Measurements from ENCODE around the gene PAM.

Gene PAM
- 27.0 to 157 (median 57.1) reads per million in 9 experiments for total RNA-seq

- H3K4me3 Mint-ChIP-seq: peak within 1 kb of the TSS; percentile 98 to 99
- ATAC-seq (replicated peaks) (peak; percentile 81), DNase-seq (peak; percentile 65 to 69 (median 68))
- H3K27me3 Mint-ChIP-seq: no peaks in the 10 kb centered on the region
- peaks cover 15% of the 10 kb centered on the region for H3K36me3 Mint-ChIP-seq (ENCODE audit: insufficient read depth)
- peaks cover 22 to 36% of the 10 kb centered on the region in 2 donors for H3K4me1 Mint-ChIP-seq (ENCODE audit: low read depth in 2 of 2)
- peak within 1 kb of the TSS; percentile 94 to 98 for H3K27ac Mint-ChIP-seq
- H3K9me3 Mint-ChIP-seq: no peaks in the 10 kb centered on the region
Observed at GRCh38 chr5:102754767-102755431, at the start of gene PAM. TSS of gene PAM (plus strand) at chr5:102755305. CDS start at chr5:102866196, 110,891 bp downstream.

GRCh38 chr5:102711525-102712385, 43.4 kb upstream of the PAM start:
- peaks cover 6 to 25% of the 10 kb centered on the region in 2 donors for H3K27me3 Mint-ChIP-seq

GRCh38 chr5:102713278-102713677, 41.8 kb upstream of the PAM start:
- Mint-ChIP-seq H3K27ac (no peak overlapping the region), H3K4me1 (ENCODE audit: low read depth in 2 of 2) (no peaks in the 10 kb centered on the region), H3K36me3 (ENCODE audit: insufficient read depth) (no peaks in the 10 kb centered on the region), H3K27me3 (peaks cover 13 to 37% of the 10 kb centered on the region in 2 donors), H3K9me3 (no peaks in the 10 kb centered on the region), H3K4me3 (no peak overlapping the region)
- no peak for DNase-seq
- ATAC-seq (replicated peaks): no peak

More at GRCh38 chr5:102711525-102712385, 43.4 kb upstream of the PAM start:
- no peaks in the 10 kb centered on the region for H3K4me1 Mint-ChIP-seq (ENCODE audit: low read depth in 2 of 2)
- H3K36me3 Mint-ChIP-seq (ENCODE audit: insufficient read depth): no peaks in the 10 kb centered on the region
- H3K4me3 Mint-ChIP-seq: no peak overlapping the region
- H3K9me3 Mint-ChIP-seq: no peaks in the 10 kb centered on the region
- DNase-seq (no peak), ATAC-seq (replicated peaks) (no peak)
- H3K27ac Mint-ChIP-seq: no peak overlapping the region

- Mint-ChIP-seq H3K27ac (no peak overlapping the region), H3K36me3 (ENCODE audit: insufficient read depth) (no peaks in the 10 kb centered on the region), H3K4me1 (ENCODE audit: low read depth in 2 of 2) (no peaks in the 10 kb centered on the region), H3K4me3 (no peak overlapping the region), H3K27me3 (peaks cover 13 to 40% of the 10 kb centered on the region in 2 donors), H3K9me3 (no peaks in the 10 kb centered on the region)
- ATAC-seq (replicated peaks): no peak
- no peak for DNase-seq
Observed at GRCh38 chr5:102713682-102714231, 41.3 kb upstream of the PAM start.

GRCh38 chr5:102715082-102715807, 39.9 kb upstream of the PAM start:
- Mint-ChIP-seq H3K9me3 (no peaks in the 10 kb centered on the region), H3K4me3 (no peak overlapping the region), H3K27ac (no peak overlapping the region), H3K27me3 (peaks cover 13 to 40% of the 10 kb centered on the region in 2 donors), H3K4me1 (ENCODE audit: low read depth in 2 of 2) (no peaks in the 10 kb centered on the region), H3K36me3 (ENCODE audit: insufficient read depth) (no peaks in the 10 kb centered on the region)
- DNase-seq: no peak
- no peak for ATAC-seq (replicated peaks)

- ATAC-seq (replicated peaks) (no peak), DNase-seq (no peak)
- H3K4me1 Mint-ChIP-seq (ENCODE audit: low read depth in 2 of 2): no peaks in the 10 kb centered on the region
- peaks cover 13 to 40% of the 10 kb centered on the region in 2 donors for H3K27me3 Mint-ChIP-seq
- H3K9me3 Mint-ChIP-seq: no peaks in the 10 kb centered on the region
- no peak overlapping the region for H3K27ac Mint-ChIP-seq
- H3K36me3 Mint-ChIP-seq (ENCODE audit: insufficient read depth): no peaks in the 10 kb centered on the region
- H3K4me3 Mint-ChIP-seq: no peak overlapping the region
Observed at GRCh38 chr5:102716017-102716416, 39.1 kb upstream of the PAM start.

GRCh38 chr5:102718819-102719218, 36.3 kb upstream of the PAM start:
- Mint-ChIP-seq H3K4me1 (ENCODE audit: low read depth in 2 of 2) (no peaks in the 10 kb centered on the region), H3K9me3 (no peaks in the 10 kb centered on the region), H3K27me3 (peaks cover 35 to 57% of the 10 kb centered on the region in 2 donors), H3K36me3 (ENCODE audit: insufficient read depth) (no peaks in the 10 kb centered on the region), H3K27ac (no peak overlapping the region), H3K4me3 (no peak overlapping the region)
- DNase-seq (no peak), ATAC-seq (replicated peaks) (no peak)

- peaks cover 35 to 51% of the 10 kb centered on the region in 2 donors for H3K27me3 Mint-ChIP-seq
- H3K4me3 Mint-ChIP-seq: no peak overlapping the region
- no peaks in the 10 kb centered on the region for H3K4me1 Mint-ChIP-seq (ENCODE audit: low read depth in 2 of 2)
- no peaks in the 10 kb centered on the region for H3K36me3 Mint-ChIP-seq (ENCODE audit: insufficient read depth)
- no peak for DNase-seq
- H3K27ac Mint-ChIP-seq: no peak overlapping the region
- H3K9me3 Mint-ChIP-seq: no peaks in the 10 kb centered on the region
- no peak for ATAC-seq (replicated peaks)
Observed at GRCh38 chr5:102719886-102720285, 35.2 kb upstream of the PAM start.

- Mint-ChIP-seq H3K4me1 (ENCODE audit: low read depth in 2 of 2) (no peaks in the 10 kb centered on the region), H3K4me3 (no peak overlapping the region), H3K27ac (no peak overlapping the region), H3K9me3 (no peaks in the 10 kb centered on the region), H3K27me3 (peaks cover 35 to 40% of the 10 kb centered on the region in 2 donors), H3K36me3 (ENCODE audit: insufficient read depth) (no peaks in the 10 kb centered on the region)
- ATAC-seq (replicated peaks): no peak
- no peak for DNase-seq
Observed at GRCh38 chr5:102720969-102721368, 34.1 kb upstream of the PAM start.

GRCh38 chr5:102722931-102723330, 32.2 kb upstream of the PAM start:
- Mint-ChIP-seq H3K27ac (no peak overlapping the region), H3K4me3 (no peak overlapping the region), H3K4me1 (ENCODE audit: low read depth in 2 of 2) (no peaks in the 10 kb centered on the region), H3K27me3 (peaks cover 22 to 33% of the 10 kb centered on the region in 2 donors), H3K36me3 (ENCODE audit: insufficient read depth) (no peaks in the 10 kb centered on the region), H3K9me3 (no peaks in the 10 kb centered on the region)
- ATAC-seq (replicated peaks) (no peak), DNase-seq (no peak)

GRCh38 chr5:102731693-102732092, 23.4 kb upstream of the PAM start:
- no peaks in the 10 kb centered on the region for H3K9me3 Mint-ChIP-seq
- H3K4me1 Mint-ChIP-seq (ENCODE audit: low read depth in 2 of 2): no peaks in the 10 kb centered on the region
- no peak overlapping the region for H3K27ac Mint-ChIP-seq
- H3K36me3 Mint-ChIP-seq (ENCODE audit: insufficient read depth): no peaks in the 10 kb centered on the region
- DNase-seq: no peak
- ATAC-seq (replicated peaks): no peak
- H3K4me3 Mint-ChIP-seq: no peak overlapping the region
- H3K27me3 Mint-ChIP-seq: peaks cover 0 to 44% of the 10 kb centered on the region in 2 donors

- Mint-ChIP-seq H3K36me3 (ENCODE audit: insufficient read depth) (no peaks in the 10 kb centered on the region), H3K4me1 (ENCODE audit: low read depth in 2 of 2) (no peaks in the 10 kb centered on the region), H3K27me3 (peaks cover 0 to 42% of the 10 kb centered on the region in 2 donors), H3K27ac (no peak overlapping the region), H3K9me3 (no peaks in the 10 kb centered on the region), H3K4me3 (no peak overlapping the region)
- ATAC-seq (replicated peaks): no peak
- DNase-seq: no peak
Observed at GRCh38 chr5:102733534-102733933, 21.6 kb upstream of the PAM start.

GRCh38 chr5:102737161-102737560, 17.9 kb upstream of the PAM start:
- Mint-ChIP-seq H3K4me1 (ENCODE audit: low read depth in 2 of 2) (no peaks in the 10 kb centered on the region), H3K9me3 (no peaks in the 10 kb centered on the region), H3K36me3 (ENCODE audit: insufficient read depth) (no peaks in the 10 kb centered on the region), H3K27ac (no peak overlapping the region), H3K4me3 (no peak overlapping the region), H3K27me3 (peaks cover 0 to 28% of the 10 kb centered on the region in 2 donors)
- DNase-seq (no peak), ATAC-seq (replicated peaks) (no peak)
